Heart right ventricle (tissue), 16 donors: Measurements from ENCODE around the gene PPM1E. TPM values are rescaled to one million over a fixed set of nuclear protein-coding genes. Genes with fewer than 3 reads are reported as not detected.

ENCODE experiments used
- ATAC-seq, 8 donors: fragments of 200-7000 bp; cut with Tn5 transposase; one replicate each; pipeline ENCODE4 v1.9.1; 2020; ENCODE audit warnings: mild to moderate bottlenecking in 8 of 8, moderate library complexity in 8 of 8, moderate number of reproducible peaks in 1 of 8
- DNase-seq, 2 donors: peaks; one replicate each; pipeline ENCODE4 v3.0.0-alpha.2; 2020
- H3K27ac ChIP-seq, 10 donors: fragments of 200-600 bp; sonication (generic) in 2 of 10; one replicate each; pipeline versions ENCODE4 v1.5.0 to v1.8.0; 2020 to 2022; ENCODE audit warnings: mild to moderate bottlenecking in 3 of 10
- H3K27me3 ChIP-seq, 7 donors: fragments of 200-600 bp; one replicate each; pipeline ENCODE4 v1.8.0; 2021 to 2022; ENCODE audit warnings: mild to moderate bottlenecking in 2 of 7
- H3K36me3 ChIP-seq, 9 donors: fragments of 200-600 bp; sonication (generic) in 1 of 9; one replicate each; pipeline versions ENCODE4 v1.5.0 to v1.8.0; 2020 to 2022; ENCODE audit warnings: mild to moderate bottlenecking in 2 of 9
- H3K4me1 ChIP-seq, 9 donors: fragments of 200-600 bp; sonication (generic) in 1 of 9; one replicate each; pipeline versions ENCODE4 v1.5.0 to v1.8.0; 2020 to 2022; ENCODE audit warnings: mild to moderate bottlenecking in 4 of 9
- H3K4me3 ChIP-seq, 10 donors: fragments of 200-600 bp; sonication (generic) in 2 of 10; one replicate each; pipeline versions ENCODE4 v1.5.0 to v1.8.0; 2020 to 2022; ENCODE audit warnings: mild to moderate bottlenecking in 7 of 10, moderate library complexity in 2 of 10
- H3K9me3 ChIP-seq, 11 donors: fragments of 200-600 bp in 10 of 11; sonication (generic) in 2 of 11; one replicate each; pipeline versions ENCODE4 v1.5.0 to v1.8.0; 2013 to 2022; ENCODE audit warnings: mild to moderate bottlenecking in 2 of 11, control low read depth in 1 of 11, moderate library complexity in 1 of 11
- CTCF ChIP-seq, 9 donors: fragments of 200-600 bp; sonication (generic) in 2 of 9; IDR thresholded peaks; one replicate each; pipeline versions ENCODE4 v1.5.0 to v1.8.0; 2021 to 2022; ENCODE audit warnings: antibody characterized with exemption in 9 of 9, mild to moderate bottlenecking in 5 of 9, moderate library complexity in 1 of 9
- WGBS, 2 donors: extraction: QIAGEN DNeasy Blood & Tissue Kit; methylation state at CpG; one replicate each; pipeline ENCODE4 v1.1.7; 2013; ENCODE audit warnings: inconsistent platforms in 1 of 2; 5-methylcytosine and 5-hydroxymethylcytosine counted together
- intact Hi-C, 10 donors: fragments of 100-400 bp; cut with DNase I; formaldehyde crosslinking; loops; one replicate each; pipeline versions ENCODE4 v1.11.1 to v1.14.2; 2022
- polyA plus RNA-seq, 2 donors: library from polyadenylated mRNA; stranded (reverse); fragments of 200-250 nt; gene quantifications; one replicate each; pipeline ENCODE4 v1.2.3, GENCODE V29; 2013
- total RNA-seq, 10 donors: library from RNA; stranded (reverse); fragmentation: NEBNext Ultra II Directional in 3 of 10; extraction: Animal tissue kit (Norgen Biotek cat#: 25700) in 3 of 10; gene quantifications; one replicate each; pipeline versions ENCODE4 v1.2.1 to v1.2.4, GENCODE V29; 2021 to 2023
- donor health status: Arrhythmogenic right ventricular cardiomyopathy.
- donor health status: ischemic (EF 13 %, LVEDD 7.1; RV severe dilation, severe dysfunction).
- donor health status: healthy with polysubstance abuse.
- donor health status: DM: no; HTN: yes; CAD: no.
- donor health status: DM: no; HTN: no; CAD: no.
- donor health status: ischemic (EF 25% LVEDD 6.9; RV normal size, moderate dysfunction).
- donor health status: ischemic (EF 25% LVEDD 5.7; RV mildly dilated, moderate dysfunction).
- donor health status: healthy.
- donor health status: DM: yes; HTN: yes; CAD: no.
- donor health status: Ischemic cardiomyopathy.
- donor health status: ischemic (EF 35%, LVEDD 5.7; RV mildly dilated, moderate dysfunction).
- donor health status: nonischemic (EF 11% LVEDD 7.7; RV severe dilation, severe dysfunction).
- donor health status: DM: yes; HTN: yes; CAD: no.
- donor health status: PGD.
- donor health status: ischemic (EF 29% LVEDD 5.4; RV normal size, mild dysfunction).
- donor health status: nonischemic (EF 23%, LVEDD 6.1; RV moderate dilation, normal function).

PPM1E gene
- total and polyA plus RNA-seq, 12 donors = 0.14 to 3.1 (median 0.41) TPM

GRCh38 chr17:58755269-58755576, 431 bp upstream of the PPM1E start:
- no peak overlapping the region for H3K27ac ChIP-seq
- no peaks in the 10 kb centered on the region for H3K36me3 ChIP-seq
- no peak for TF ChIP-seq CTCF (IDR thresholded peaks at IDR 0.05)
- no peak for DNase-seq
- H3K27me3 ChIP-seq = peaks cover 0 to 76% (median 32%) of the 10 kb centered on the region in 7 donors
- H3K4me1 ChIP-seq = peaks cover 0 to 19% (median 16%) of the 10 kb centered on the region in 9 donors
- ATAC-seq = peak in 2 of 8 donors; percentile 16 to 31
- intact Hi-C loops = no loop called here
- H3K9me3 ChIP-seq = no peaks in the 10 kb centered on the region
- 17 to 25% methylated on average over 2 of the region's 2 CpGs for WGBS, 2 donors
- H3K4me3 ChIP-seq = peak overlapping the region in 9 of 10 donors; percentile 24 to 65 (median 60)

- Histone ChIP-seq H3K9me3 (no peaks in the 10 kb centered on the region), H3K4me1 (peaks cover 0 to 19% (median 16%) of the 10 kb centered on the region in 9 donors), H3K27me3 (peaks cover 0 to 88% (median 33%) of the 10 kb centered on the region in 7 donors), H3K27ac (no peak overlapping the region), H3K4me3 (peak overlapping the region; percentile 24 to 65 (median 58)), H3K36me3 (no peaks in the 10 kb centered on the region)
- TF ChIP-seq CTCF (IDR thresholded peaks at IDR 0.05) = no peak
- intact Hi-C loops = no loop called here
- peak in 5 of 8 donors; percentile 8 to 43 (median 23) for ATAC-seq
- no peak for DNase-seq
- WGBS, 2 donors = 2% methylated on average over 50 to 72 of the region's 72 CpGs
Observed at GRCh38 chr17:58756246-58757161, 850 bp downstream of the PPM1E start.

- intact Hi-C loops = no loop called here
- H3K27me3 ChIP-seq = peaks cover 0 to 89% (median 38%) of the 10 kb centered on the region in 7 donors
Observed at GRCh38 chr17:58757162-58757613, 1.5 kb downstream of the PPM1E start.

GRCh38 chr17:58758890-58759289, 3.2 kb downstream of the PPM1E start:
- no peak for ATAC-seq

More at GRCh38 chr17:58757162-58757613, 1.5 kb downstream of the PPM1E start:
- 49 to 59% methylated on average over 5 of the region's 5 CpGs for WGBS, 2 donors
- Histone ChIP-seq H3K4me1 (peaks cover 0 to 19% (median 16%) of the 10 kb centered on the region in 9 donors), H3K4me3 (peak overlapping the region in 8 of 10 donors; percentile 45 to 65 (median 58)), H3K27ac (no peak overlapping the region), H3K36me3 (no peaks in the 10 kb centered on the region), H3K9me3 (no peaks in the 10 kb centered on the region)
- DNase-seq (no peak), ATAC-seq (no peak)
- TF ChIP-seq CTCF (IDR thresholded peaks at IDR 0.05) = no peak

More at GRCh38 chr17:58758890-58759289, 3.2 kb downstream of the PPM1E start:
- intact Hi-C loops = no loop called here
- H3K36me3 ChIP-seq = no peaks in the 10 kb centered on the region
- WGBS, 2 donors = 91 to 94% methylated on average over 8 of the region's 8 CpGs
- no peak for TF ChIP-seq CTCF (IDR thresholded peaks at IDR 0.05)
- peaks cover 0 to 19% (median 16%) of the 10 kb centered on the region in 9 donors for H3K4me1 ChIP-seq
- DNase-seq = no peak
- H3K27ac ChIP-seq = no peak overlapping the region
- H3K27me3 ChIP-seq = peaks cover 0 to 76% (median 38%) of the 10 kb centered on the region in 7 donors
- no peak overlapping the region for H3K4me3 ChIP-seq
- H3K9me3 ChIP-seq = no peaks in the 10 kb centered on the region
